OCI-LY1 (cell line): ENCODE measurements around the gene QRSL1.

Experiments
- EZH2 ChIP-seq: fragments of 200-600 bp; sonication (generic), shearing (Covaris generic); IDR thresholded peaks from 2 replicates; pipeline ENCODE4 v1.8.0; 2017; ENCODE audit warnings: borderline replicate concordance, mixed run types, mild to moderate bottlenecking, antibody characterized with exemption, low read length, moderate library complexity, mixed read lengths
- TF ChIP-seq, protein P1 (sequence below): fragments of 200-600 bp; sonication (generic), shearing (Covaris generic); IDR thresholded peaks from 2 replicates; pipeline ENCODE4 v1.5.1; 2017; ENCODE audit warnings: mild to moderate bottlenecking, antibody characterized with exemption, low read length, moderate library complexity, mixed read lengths

DNA sequence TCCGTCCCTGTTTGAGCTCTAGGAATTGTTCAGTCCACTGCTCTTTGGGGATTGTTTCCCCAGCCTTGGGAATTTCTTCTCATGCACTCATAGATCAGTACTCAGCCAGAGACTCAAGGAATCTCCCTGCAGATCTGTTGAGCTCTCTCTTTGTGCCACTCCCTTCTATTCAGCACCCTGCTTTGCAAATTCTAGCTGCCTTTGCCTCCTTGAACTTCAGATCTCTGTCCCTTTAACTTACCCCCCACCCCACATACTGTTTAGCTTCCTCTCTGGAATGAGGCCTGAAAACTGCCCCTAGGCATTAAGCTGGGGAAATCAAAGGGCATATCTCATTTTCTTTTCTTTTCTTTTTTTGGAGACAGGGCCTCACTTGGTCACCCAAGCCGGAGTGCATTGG is 30.5 kb downstream of the QRSL1 start:
- TF ChIP-seq, protein P1, sequence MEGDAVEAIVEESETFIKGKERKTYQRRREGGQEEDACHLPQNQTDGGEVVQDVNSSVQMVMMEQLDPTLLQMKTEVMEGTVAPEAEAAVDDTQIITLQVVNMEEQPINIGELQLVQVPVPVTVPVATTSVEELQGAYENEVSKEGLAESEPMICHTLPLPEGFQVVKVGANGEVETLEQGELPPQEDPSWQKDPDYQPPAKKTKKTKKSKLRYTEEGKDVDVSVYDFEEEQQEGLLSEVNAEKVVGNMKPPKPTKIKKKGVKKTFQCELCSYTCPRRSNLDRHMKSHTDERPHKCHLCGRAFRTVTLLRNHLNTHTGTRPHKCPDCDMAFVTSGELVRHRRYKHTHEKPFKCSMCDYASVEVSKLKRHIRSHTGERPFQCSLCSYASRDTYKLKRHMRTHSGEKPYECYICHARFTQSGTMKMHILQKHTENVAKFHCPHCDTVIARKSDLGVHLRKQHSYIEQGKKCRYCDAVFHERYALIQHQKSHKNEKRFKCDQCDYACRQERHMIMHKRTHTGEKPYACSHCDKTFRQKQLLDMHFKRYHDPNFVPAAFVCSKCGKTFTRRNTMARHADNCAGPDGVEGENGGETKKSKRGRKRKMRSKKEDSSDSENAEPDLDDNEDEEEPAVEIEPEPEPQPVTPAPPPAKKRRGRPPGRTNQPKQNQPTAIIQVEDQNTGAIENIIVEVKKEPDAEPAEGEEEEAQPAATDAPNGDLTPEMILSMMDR, result no peak
- no peak for TF ChIP-seq EZH2
